RWPE1 (cell line): ENCODE data around the gene CD55.

Experiments used
- CTCF ChIA-PET: fragments of 350-600 bp; sonication (Branson Sonifier 250); formaldehyde crosslinking; extraction: SDS; loops from one replicate; lab custom pipeline; 2021; lab: Yijun Ruan, JAX
- POLR2A ChIA-PET: fragments of 400-600 bp; formaldehyde crosslinking; extraction: SDS; loops from one replicate; lab custom pipeline; 2020; ENCODE audit warnings: antibody characterized with exemption; ENCODE audit not compliant: low non-redundant PET; lab: Yijun Ruan, JAX
- DNase-seq: peaks from one replicate; pipeline ENCODE4 v3.0.0; 2012; ENCODE audit warnings: low spot score
- H3K27ac ChIP-seq: fragments of 450-650 bp; 2 replicates; pipeline ENCODE4 v1.5.1; 2017
- TF ChIP-seq, protein P1 (sequence below): fragments of 450-650 bp; conservative IDR thresholded peaks from 2 replicates; pipeline ENCODE4 v1.5.1; 2017; ENCODE audit warnings: low read depth, mild to moderate bottlenecking

The CD55 gene

GRCh38 chr1:207349979-207350378 is 28.5 kb downstream of the CD55 start:
- H3K27ac ChIP-seq: no peak overlapping the region
- ChIA-PET CTCF (no interaction called here), POLR2A (no interaction called here)
- DNase-seq: no peak
- TF ChIP-seq, protein P1, sequence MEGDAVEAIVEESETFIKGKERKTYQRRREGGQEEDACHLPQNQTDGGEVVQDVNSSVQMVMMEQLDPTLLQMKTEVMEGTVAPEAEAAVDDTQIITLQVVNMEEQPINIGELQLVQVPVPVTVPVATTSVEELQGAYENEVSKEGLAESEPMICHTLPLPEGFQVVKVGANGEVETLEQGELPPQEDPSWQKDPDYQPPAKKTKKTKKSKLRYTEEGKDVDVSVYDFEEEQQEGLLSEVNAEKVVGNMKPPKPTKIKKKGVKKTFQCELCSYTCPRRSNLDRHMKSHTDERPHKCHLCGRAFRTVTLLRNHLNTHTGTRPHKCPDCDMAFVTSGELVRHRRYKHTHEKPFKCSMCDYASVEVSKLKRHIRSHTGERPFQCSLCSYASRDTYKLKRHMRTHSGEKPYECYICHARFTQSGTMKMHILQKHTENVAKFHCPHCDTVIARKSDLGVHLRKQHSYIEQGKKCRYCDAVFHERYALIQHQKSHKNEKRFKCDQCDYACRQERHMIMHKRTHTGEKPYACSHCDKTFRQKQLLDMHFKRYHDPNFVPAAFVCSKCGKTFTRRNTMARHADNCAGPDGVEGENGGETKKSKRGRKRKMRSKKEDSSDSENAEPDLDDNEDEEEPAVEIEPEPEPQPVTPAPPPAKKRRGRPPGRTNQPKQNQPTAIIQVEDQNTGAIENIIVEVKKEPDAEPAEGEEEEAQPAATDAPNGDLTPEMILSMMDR: no peak

GRCh38 chr1:207352554-207352953 is 31.1 kb downstream of the CD55 start:
- DNase-seq: no peak
- no peak overlapping the region for H3K27ac ChIP-seq
- TF ChIP-seq, protein P1: no peak
- ChIA-PET POLR2A (no interaction called here), CTCF (no interaction called here)

DNA sequence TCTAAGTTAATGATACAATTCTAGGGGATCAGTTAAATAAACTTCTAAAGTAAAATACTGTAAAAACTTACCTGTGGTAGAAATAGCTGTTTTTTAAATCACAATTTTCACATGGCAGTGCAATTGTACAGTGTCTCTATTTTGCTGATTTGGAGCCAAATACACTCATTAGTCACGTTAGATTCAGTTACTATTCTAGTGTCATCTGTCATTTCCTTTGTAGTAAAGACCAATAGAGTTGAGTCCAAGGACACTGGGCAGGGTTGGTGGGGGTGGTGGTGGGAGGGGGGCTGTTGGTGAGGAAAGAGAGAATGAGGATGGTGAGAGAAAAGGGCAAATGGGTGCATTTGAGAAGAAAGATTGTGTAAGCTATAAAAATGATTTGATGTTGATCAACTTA is 33.6 kb downstream of the CD55 start:
- ChIA-PET POLR2A (no interaction called here), CTCF (interaction anchor here (0.6 kb wide), 2 partner anchors 110 to 860 kb away, joined by 3 to 5 read pairs; no protein-coding TSS in a partner anchor)
- DNase-seq: no peak
- TF ChIP-seq, protein P1: no peak
- H3K27ac ChIP-seq: no peak overlapping the region

- ChIA-PET POLR2A (no interaction called here), CTCF (interaction anchor here (0.6 kb wide), 1 partner anchor 109 kb away, joined by 3 read pairs; no protein-coding TSS in a partner anchor)
- no peak for DNase-seq
- no peak overlapping the region for H3K27ac ChIP-seq
- TF ChIP-seq, protein P1: no peak
Measured at GRCh38 chr1:207355513-207356295, 34.2 kb downstream of the CD55 start.

- no peak overlapping the region for H3K27ac ChIP-seq
- ChIA-PET CTCF (no interaction called here), POLR2A (no interaction called here)
- TF ChIP-seq, protein P1: no peak
- no peak for DNase-seq
Measured at GRCh38 chr1:207361029-207361428, 39.6 kb downstream of the CD55 start.

DNA sequence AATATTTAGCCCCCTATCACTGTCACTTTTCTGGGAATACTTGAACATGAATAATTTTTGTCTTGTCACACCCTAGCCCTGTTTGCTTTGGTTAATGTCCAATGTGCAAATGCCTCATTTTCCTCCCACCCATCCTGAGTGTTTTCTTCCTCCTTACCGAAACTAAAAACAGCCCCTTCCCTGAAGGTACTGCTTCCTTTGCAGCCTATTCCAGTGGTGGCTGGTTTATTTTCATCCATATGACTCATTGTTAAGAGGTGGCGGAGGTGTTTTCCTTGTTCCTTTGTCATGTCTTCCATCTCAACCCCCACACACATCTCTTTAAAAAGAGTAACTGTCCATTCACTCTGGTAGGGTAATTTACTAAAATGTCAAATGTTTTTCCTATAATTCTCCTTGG is 40.4 kb downstream of the CD55 start:
- ChIA-PET CTCF (interaction anchor here (0.5 kb wide), 1 partner anchor 40 kb away, joined by 3 read pairs; the partner anchor contains the start of gene CD55), POLR2A (no interaction called here)
- DNase-seq: no peak
- TF ChIP-seq, protein P1: no peak
- H3K27ac ChIP-seq: no peak overlapping the region
